HG03095 (cell line): ENCODE measurements around the gene TEAD1.

Source experiments
- ATAC-seq: cut with Tn5 transposase; IDR thresholded peaks from one replicate; pipeline ENCODE4 v1.9.1; 2021; ENCODE audit warnings: moderate library complexity; ENCODE audit not compliant: unreplicated experiment

Gene TEAD1

DNA sequence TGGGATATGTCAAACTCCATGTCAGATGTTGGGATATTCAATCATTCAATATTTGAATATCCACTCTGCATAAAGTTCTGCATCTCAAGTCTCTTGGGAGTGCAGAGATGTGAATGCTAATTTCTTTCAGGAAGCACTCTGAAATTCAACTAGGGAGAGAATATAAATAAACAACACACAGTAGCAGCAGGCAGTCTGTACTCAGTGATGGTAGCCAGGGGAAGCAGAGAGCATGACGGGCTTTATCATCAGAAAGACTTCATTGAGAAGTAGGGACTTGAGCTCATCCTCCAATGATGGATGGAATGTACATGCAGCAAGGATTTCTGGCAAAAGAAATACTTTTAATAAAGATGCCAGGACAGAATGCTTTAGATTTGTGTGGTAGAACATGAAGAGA lies 9.8 kb upstream of the TEAD1 start:
- ATAC-seq: no peak

DNA sequence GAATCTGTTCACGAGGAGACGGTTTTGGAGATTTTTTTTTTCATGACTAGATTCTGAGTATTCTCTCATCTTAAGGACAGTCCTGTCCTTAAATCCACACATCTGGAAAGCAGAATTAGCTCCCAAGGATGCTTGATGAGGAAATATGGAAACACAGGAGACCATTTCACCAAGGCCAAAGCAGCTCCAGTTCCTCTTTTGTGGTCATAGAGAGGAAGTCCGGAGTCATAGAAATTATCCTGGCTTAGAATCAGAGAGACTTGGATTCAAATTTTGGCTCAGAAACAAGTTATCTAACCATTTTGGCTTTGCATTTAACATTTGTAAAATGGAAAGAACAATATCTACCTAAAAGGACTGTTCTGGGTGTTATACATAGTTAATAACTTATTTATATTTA lies 7.3 kb upstream of the TEAD1 start:
- ATAC-seq: no peak

DNA sequence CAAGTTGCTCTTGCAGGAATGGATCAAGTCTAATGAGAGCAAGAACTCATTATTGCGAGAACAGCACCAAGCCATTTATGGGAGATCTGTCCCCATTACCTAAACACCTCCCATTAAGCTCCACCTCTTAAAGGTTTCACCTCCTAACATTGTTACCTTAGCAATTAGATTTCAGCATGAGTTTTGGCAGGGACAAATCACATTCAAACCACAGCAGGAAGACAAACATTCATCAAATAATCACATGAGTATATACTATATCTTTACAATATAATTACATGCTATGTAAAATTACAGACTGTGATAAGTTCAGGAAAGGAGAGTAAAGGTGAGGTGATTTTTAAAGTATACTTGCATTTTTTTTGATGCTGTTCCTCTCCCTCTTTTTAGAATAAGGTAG lies 6.6 kb upstream of the TEAD1 start:
- no peak for ATAC-seq

DNA sequence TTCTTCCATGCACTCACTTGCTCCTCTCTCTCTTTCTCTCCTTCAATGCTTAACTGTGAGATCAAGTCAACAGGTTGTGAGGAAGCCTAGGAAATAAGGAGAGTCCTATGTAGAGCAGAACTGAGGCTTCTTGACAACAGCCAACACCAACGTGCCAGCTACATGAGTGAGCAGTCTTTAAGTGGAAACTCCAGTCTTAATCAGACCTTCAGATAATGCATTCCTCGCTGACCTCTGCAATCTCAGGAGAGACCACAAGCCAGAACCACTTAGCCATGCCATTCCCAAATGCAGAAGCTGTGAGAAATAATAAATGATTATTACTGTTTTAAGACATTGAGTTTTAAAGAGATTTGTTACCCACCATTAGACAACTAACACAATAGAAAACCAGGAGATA lies 6.1 kb upstream of the TEAD1 start:
- no peak for ATAC-seq

DNA sequence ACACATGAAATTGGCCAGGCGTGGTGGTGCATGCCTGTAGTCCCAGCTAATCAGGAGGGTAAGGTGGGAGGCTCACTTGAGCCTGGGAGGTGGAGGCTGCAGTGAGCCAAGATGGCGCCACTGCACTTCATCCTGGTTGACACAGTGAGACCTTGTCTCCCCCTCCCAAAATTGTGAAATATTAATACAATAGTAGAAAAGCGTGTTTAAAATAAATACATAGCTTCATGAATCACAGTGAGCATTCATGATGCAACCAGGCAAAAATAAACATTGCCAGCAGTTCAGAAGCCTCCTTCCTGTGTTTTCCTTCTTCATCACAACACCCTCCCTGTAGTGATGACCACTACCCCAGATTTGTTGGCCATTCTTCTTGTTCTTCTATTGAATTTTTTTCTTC lies 4.3 kb upstream of the TEAD1 start:
- no peak for ATAC-seq

DNA sequence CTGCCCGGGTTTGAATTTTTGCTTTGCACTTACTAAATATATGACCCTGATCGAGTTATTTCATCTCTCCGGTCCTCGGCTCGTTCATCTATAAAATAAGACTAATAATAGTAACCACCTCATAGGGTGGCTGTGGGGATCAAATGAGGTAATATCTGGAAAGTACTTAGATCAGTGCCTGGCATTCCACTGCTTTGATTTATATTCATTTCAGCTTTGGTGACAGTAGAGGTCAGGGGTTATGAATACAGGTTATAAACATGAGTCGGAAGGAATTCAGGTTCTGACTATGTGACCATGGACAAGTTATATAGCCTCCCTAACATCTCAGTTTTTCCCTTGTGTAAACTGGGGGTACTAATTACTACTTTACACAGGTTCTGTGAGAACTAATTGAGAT lies 2.9 kb upstream of the TEAD1 start:
- ATAC-seq: no peak

DNA sequence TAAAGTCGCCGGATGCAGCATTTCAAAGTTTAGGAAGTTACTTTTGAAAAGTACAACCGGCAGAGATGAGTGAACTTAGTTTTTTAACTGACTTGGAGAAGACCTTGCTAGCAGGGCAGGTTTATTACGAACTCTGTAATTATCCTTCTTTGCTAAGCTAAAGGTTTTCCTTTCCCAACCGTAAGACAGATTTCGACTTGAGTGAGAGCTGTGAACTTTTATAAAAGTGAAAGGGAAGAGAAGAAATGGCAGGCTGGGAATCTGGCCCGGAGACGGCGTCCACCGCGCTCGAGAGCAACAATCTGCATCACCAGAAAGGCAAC lies 659 bp upstream of the TEAD1 start:
- peak; percentile 17 for ATAC-seq

DNA sequence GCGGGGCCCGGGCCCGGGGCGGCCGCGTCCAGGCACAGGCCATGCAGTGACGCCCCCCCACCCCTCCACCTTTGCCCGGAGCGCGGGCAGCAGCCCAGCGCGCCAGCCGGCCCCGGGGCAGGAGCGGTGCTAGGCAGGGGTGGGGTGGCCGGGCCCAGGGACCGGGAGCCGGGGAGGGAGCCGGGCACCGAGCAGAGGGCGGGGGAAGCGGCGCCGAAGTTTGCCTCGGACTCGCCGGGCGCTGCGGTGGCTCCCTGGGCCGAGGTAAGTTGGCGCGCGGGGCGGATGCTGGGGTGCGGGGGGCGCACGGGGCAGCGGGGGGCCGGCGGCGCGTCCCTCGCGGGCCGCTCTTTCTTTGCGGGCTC lies 332 bp downstream of the TEAD1 start:
- ATAC-seq: peak; percentile 36

DNA sequence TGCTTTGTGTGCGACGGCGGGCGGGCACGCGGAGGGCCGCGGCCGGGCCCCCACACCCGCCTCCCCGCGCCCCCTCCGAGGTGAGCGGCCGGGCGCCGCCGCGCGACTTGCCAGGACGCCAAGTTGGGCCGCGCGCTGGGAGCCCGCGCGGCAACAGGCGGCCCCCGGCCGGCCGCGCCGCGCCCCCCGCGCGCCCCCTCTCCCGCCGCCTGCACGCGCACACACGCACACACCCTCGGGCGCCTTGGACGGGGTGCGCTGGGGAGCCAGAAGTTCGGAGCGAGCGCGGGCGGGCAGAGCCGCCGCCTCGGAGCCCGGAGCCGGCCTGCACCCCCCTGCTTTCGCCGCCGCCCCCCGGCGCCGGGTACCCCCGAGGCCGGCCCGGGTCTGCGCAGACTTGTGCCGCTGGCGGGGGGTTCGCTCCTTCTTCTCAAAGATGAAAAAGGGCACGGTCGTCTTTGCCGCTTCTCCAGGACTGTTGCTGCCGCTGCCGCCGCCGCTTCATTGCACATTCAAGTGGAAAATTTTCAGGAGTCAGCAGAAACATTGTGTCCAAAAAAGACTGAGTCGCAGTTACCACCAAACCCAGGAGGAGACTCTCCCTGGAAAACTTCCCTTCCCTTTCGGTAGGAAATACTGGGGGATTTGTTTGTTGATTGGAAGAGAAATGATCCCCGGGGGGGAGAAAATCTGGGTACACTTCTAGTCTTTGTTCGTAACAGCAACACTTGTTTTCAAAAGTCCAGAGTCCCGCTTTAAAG lies 895 bp downstream of the TEAD1 start:
- ATAC-seq: no peak

DNA sequence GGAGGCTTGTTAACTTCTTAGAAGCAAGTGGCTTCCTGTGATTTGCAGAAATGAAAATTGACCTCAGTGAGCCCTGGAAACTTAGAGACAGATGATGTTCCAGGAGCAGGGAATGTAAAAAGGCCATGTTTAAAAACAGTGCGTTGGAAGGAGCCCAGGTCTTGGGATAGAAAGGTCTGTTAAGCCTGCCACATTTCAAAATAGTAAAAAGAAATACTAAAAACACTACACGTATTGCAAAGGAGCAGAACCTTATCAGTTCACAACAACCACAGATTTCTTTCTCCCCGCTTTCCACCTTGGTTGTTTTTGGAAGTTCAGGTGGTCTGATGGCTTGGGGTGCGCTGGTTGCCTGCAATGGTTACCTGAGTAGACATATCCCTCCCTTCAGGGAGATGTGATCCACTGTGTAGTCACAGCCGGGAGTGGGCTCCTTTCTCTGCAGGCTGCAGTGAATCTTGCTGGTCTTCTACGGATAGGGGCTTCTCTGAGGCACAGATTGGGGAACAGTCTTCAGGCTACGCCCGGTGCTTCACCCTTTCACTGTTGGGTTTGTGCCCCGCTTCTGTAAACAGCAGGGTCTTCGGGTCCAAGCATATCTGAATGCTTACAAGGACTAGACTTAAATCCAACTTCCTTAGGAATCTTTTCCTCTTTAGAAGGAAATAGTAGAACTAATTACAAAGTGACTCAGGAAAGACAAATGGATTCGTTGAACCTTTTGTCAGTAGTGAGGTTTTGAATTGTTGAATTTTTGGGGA lies 1.9 kb downstream of the TEAD1 start:
- no peak for ATAC-seq

DNA sequence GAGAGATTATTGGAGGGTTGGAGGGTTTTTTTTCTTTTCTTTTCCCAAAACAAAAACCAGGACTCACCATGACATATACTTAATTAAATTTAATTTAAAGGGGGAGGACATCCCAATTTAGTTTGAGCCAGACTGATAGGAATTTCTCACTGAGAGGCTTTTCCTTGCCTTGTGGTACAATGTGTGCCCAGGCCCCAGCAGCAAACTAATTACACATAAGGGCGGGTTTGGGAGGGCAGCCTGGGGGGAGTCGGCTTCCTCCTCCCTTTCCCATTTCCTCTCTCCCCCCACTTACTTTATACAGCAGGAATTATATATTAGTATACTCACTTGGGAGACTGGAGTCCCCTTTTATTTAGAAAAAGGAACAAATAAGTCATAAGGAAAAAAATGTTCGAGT lies 2.9 kb downstream of the TEAD1 start:
- ATAC-seq: no peak

DNA sequence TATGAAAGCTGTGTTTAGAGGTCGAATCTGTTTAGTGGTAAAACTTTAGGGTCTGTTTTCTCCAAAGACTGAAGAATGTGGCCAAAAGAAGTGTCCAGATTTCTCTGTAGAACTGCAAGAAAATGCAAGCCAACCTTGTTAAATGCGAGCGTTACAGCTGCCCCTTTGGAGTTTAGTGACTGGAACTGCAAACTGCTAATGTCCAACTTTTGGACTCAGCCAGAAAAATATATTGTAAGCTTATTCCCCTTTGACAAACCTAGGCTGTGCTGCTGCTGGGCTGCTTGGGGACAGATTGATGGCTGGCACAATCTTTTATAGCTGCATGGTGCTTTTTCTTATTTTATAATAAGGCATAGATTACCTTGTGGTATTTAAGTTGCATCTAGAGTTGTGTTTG lies 3.9 kb downstream of the TEAD1 start:
- no peak for ATAC-seq

DNA sequence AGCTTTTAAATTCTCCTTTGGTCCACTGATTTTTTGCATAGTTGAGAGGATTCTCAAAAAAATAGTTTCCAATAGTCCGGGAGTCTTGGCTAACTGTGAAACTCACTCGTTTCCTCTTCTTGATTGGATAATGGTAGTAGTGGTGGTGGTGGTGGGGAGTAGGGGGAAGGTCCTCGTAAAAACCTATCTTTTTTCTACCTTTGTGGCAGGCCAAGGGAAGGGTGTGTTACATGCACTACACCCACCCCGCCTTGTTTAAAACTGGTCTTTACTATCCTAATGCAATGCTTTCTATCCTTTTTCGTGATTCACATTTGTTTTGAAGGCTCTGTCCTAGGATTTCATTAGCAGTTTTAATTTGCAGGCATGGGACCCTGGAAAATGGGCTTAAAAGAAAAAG lies 4.8 kb downstream of the TEAD1 start:
- no peak for ATAC-seq

DNA sequence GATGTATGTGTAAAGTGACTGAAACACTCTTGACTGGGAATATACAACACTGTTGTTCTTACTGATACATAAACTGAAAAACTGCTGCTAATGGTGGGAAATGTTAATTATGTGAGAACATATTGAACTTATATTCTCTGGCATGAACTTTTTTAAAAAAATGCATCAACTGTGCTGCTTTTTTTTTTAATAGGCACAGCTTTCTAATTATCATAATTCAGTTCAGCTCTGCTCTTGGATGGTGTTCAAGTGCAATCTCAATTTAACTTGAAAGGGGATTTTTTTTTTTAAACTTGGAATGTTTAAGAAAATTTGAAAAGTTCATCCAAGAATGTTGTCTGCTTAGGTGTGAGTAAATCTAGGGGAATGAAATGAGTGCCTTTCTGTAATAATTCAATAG lies 5.2 kb downstream of the TEAD1 start:
- no peak for ATAC-seq

DNA sequence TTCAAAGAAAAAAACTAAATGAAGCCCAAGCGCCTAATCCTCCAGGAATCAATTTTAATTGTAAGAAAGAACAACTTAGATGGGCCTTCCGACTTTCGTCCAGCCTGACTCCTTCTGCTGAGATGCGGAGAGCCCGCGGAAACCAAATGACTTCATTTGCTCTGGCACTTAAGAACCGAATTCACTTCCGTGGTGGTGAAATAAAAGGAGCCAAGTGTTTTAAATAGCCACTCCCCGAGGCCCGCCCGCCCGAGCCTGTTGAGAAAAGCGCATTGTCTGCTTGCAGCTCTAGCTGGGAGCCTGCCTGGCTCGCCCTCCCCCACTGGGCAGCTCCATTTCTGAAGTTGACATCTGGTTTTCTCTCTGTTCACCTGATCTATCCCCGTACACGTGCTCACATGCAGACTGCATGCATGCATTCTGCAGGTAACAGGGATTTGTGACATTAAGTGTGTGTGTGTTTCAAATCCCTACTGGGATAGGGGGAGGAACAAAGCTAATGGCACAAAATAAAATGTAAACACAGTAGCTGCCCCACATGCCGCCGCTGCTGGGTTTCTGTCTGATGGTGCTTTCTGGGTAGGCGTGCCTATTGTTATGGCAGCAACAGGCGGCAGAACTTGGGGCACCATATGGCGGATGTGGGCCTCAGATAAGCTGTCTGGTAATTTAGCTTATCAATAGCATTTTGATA lies 6.2 kb downstream of the TEAD1 start:
- ATAC-seq: no peak

DNA sequence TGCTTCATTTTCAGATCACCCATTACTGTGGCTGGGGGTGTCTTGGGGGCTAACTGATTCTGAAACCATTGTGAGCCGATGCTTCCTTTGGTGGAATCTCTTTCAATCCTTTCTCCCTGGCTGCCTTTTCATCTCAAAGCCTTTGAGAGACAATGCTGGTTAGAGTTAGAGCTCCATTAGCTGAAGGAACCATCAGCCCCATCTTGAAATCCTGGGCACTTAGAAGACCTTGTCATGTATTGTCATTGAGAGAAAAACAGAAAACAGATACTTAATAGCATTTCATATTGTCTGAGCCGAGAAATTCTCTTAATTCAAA lies 6.7 kb downstream of the TEAD1 start:
- ATAC-seq: no peak

DNA sequence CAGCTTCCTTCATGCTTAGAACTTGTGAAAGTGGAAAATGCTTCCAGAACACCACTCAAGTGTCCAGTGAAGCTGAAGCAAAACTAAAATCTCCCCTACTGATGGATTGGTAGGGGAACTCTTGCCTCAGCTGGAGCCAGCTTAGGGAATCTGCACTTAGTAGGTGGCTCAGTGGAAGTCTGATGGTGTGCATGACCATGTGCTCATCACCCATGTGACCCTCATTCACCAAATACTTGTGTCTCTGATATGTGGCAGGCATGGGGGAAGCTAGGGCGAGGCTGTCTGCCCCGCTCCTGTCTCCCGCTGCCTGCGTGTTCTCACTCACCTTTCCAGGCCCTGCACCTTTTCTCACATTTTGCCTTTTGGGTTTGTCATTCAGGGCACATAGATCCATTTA lies 7.2 kb downstream of the TEAD1 start:
- ATAC-seq: no peak

DNA sequence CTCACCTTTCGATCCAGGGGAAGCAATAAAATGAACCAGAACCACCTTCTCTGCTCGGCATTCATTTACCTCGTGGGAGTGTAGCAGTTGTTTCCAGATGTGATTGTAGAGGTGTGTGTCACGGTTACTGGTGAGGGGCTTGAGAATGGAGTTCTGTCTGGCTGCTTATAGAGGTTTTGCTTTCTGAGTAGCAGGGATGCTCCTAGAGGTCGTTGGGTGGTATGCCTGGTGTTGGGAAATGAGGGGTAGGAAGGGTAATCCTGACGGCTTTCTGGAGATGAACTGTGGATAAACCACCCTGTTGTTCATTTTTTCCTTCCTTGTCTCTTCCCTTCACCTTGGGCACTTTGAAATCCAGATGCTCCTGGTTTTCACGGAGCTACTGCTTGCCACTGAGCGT lies 8.1 kb downstream of the TEAD1 start:
- no peak for ATAC-seq

DNA sequence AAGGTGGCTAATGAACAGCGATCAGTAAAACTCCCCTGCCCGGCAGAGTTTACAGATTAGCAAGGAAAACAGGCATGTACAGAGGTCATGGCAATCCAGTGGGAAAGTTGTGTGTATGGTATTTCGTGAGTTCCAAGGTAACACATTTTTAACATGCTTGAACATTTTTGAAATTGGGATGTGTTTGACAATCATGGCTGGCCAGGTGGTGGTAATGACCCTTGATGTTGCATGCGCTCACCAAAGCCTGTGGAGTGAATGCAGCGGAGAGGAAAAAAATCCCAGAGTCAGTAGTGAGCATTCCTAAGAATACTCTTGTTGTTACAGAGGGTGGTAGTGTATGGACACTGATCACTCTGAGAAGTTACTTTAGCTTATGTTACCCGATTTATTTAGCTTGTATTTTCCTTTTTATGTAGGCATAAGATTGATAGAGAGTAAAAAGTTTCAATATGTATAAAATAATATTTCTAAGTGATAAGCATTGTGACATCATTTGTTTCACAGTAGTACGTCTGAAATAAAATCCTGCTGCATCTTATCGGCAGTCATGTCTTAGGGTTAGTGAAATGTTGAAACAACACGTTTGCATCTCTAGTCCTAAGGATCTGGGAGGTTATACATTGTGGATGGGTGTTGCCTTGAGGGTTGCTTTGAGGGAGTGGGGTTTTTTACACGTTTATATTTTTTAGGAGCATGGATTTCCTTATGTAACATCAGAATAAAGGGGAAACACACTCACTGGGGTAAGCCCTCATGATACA lies 8.7 kb downstream of the TEAD1 start:
- ATAC-seq: no peak

DNA sequence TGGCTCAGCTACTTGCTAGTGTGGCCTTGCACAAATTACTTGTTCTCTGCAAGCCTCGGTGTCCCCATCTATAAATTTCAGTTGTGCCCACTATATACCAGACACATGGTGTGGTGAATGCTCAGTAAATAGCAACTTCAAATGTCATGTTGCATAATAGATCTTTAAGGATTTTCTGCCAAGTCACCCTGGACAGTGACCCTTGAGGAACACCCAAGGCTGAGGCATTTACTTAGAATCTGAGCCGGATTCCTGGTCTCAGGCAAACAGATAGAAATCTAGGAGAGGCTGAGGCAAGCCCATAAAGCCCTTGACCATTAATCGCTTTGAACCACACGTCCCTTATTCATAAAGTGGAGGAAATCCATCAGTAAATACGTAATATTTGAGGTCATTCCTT lies 9.7 kb downstream of the TEAD1 start:
- no peak for ATAC-seq

DNA sequence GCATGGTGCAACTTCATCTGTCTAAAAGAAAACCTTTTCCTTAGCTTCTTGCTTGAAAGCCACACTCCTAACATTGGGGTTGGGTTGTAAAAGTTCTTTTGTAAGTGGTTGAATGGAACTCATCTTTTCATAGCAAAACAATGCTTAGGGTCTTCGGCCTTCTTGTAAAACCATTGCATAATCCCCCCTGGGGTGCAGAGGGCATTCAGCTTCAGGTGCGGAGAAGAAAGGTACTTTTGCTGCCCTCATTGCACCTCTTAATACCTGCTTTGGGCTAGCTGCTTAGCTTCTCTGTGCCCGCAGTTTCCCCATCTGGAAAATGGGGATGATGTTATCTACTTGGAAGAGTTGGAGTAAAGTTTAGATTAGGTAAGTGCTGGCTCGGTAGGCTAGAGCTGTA lies 10.1 kb downstream of the TEAD1 start:
- no peak for ATAC-seq

DNA sequence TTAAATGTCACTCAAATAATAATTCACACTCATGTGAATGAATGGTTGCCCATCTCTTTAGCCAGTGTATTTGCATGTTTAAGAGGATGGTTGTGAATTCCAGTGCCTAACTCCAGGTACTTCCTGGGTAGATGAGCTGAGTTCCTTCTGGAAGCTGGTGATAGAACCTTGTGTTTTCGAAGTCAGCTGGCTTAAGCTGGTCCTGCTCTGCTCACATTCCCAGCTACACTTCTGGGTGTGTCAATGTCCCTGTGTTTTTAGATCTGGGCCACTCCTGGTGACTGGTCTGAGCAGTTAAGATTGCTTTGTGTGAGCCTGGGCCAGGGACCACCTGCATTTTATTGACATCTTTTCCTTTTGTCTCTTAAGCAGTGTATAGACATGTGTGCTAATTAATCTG lies 10.6 kb downstream of the TEAD1 start:
- no peak for ATAC-seq
